GM19395 (cell line): ENCODE results near the gene AGAP5.
"Not testable (repeated sequence)": the region's sequence is repeated elsewhere in the genome, so short reads cannot be mapped to it uniquely, and the experiment has no call there.

Source experiments
- ATAC-seq: cut with Tn5 transposase; IDR thresholded peaks from one replicate; pipeline ENCODE4 v1.9.1; 2021; ENCODE audit warnings: mild to moderate bottlenecking, moderate library complexity; ENCODE audit not compliant: unreplicated experiment

The AGAP5 gene

GRCh38 chr10:73697675-73698159, at the start of gene AGAP5:
Gene AGAP5 (minus strand): TSS chr10:73698109. CDS start chr10:73697755, 354 bp downstream.
- not testable (repeated sequence) for ATAC-seq

GRCh38 chr10:73746721-73747120, 48.8 kb upstream of the AGAP5 start:
- no peak for ATAC-seq

GRCh38 chr10:73744664-73744975, 46.7 kb upstream of the AGAP5 start:
- ATAC-seq, result peak; percentile 33

- ATAC-seq, result peak; percentile 83
Observed at GRCh38 chr10:73743905-73744663, 46.2 kb upstream of the AGAP5 start, which contains the start of gene SEC24C. Gene SEC24C (plus strand): TSS chr10:73744372. CDS start chr10:73746833, 2,461 bp downstream.

GRCh38 chr10:73743327-73743904, 45.5 kb upstream of the AGAP5 start:
- ATAC-seq, result no peak

- ATAC-seq, result no peak
Observed at GRCh38 chr10:73742454-73742734, 44.5 kb upstream of the AGAP5 start.

- not testable (repeated sequence) for ATAC-seq
Observed at GRCh38 chr10:73740501-73741254, 42.8 kb upstream of the AGAP5 start.

- ATAC-seq, result no peak
Observed at GRCh38 chr10:73734796-73735305, 36.9 kb upstream of the AGAP5 start.

GRCh38 chr10:73734028-73734720, 36.3 kb upstream of the AGAP5 start:
- ATAC-seq, result no peak

GRCh38 chr10:73732931-73733623, 35.2 kb upstream of the AGAP5 start:
- ATAC-seq, result no peak

GRCh38 chr10:73732426-73732825, 34.5 kb upstream of the AGAP5 start:
- no peak for ATAC-seq

GRCh38 chr10:73731588-73732375, 33.9 kb upstream of the AGAP5 start:
- ATAC-seq, result no peak

- peak; percentile 89 for ATAC-seq
Observed at GRCh38 chr10:73730153-73730906, 32.4 kb upstream of the AGAP5 start.

- ATAC-seq, result peak; percentile 13
Observed at GRCh38 chr10:73729781-73730152, 31.9 kb upstream of the AGAP5 start.

- ATAC-seq, result no peak
Observed at GRCh38 chr10:73723516-73723915, 25.6 kb upstream of the AGAP5 start.

- not testable (repeated sequence) for ATAC-seq
Observed at GRCh38 chr10:73720561-73720960, 22.7 kb upstream of the AGAP5 start.

GRCh38 chr10:73717556-73717955, 19.6 kb upstream of the AGAP5 start:
- ATAC-seq, result no peak

GRCh38 chr10:73716251-73716650, 18.3 kb upstream of the AGAP5 start:
- no peak for ATAC-seq
